ENCODE results near the gene FSTL4.

Gene FSTL4

GRCh38 chr5:133384903-133385302 is 227.4 kb downstream of the FSTL4 start:
- DNase-seq (ENCODE audit: low read depth): no peak

- no peak for DNase-seq (ENCODE audit: low read depth)
Observed at GRCh38 chr5:133384120-133384855, 228.1 kb downstream of the FSTL4 start.

DNA sequence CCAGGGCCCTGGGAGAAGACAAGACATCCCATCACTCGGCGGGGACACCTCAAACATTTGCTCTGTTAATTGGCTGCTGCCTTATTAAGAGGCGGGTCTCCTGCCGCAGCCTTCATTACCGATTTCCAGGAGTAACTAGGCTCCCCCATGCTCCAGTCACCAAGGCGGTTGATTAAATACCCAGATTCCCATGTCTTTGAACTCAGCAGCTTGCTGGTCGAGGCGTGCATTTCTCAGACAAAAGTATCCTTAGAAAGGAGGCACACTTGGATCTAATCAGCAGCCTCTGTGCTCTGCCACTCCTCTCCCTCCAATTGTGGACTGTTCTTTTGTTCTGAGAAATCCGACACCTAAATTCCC is 228.8 kb downstream of the FSTL4 start:
- no peak for DNase-seq (ENCODE audit: low read depth)

GRCh38 chr5:133382661-133383579 is 229.4 kb downstream of the FSTL4 start:
- DNase-seq (ENCODE audit: low read depth): no peak

- DNase-seq (ENCODE audit: low read depth): no peak
Observed at GRCh38 chr5:133381571-133382365, 230.6 kb downstream of the FSTL4 start.

GRCh38 chr5:133381041-133381440 is 231.3 kb downstream of the FSTL4 start:
- DNase-seq (ENCODE audit: low read depth): no peak

DNA sequence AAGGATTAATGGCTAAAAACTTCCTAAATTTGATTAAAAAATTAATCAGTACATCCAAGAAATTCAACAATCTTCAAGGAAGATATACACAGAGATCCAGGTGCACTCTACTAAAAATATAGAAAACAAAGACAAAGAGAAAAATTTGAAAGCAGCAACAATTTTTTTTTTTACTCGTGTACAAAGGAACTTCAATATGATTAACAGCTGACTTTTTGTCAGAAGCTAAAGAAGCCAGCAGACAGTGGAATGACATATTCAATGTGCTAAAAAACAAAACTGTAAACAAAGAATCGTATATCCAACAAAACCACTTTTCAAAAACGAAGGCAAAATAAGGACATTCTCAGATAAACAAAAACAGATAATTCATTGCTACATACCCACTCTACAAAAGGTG is 234.6 kb downstream of the FSTL4 start:
- DNase-seq (ENCODE audit: low read depth): no peak

DNA sequence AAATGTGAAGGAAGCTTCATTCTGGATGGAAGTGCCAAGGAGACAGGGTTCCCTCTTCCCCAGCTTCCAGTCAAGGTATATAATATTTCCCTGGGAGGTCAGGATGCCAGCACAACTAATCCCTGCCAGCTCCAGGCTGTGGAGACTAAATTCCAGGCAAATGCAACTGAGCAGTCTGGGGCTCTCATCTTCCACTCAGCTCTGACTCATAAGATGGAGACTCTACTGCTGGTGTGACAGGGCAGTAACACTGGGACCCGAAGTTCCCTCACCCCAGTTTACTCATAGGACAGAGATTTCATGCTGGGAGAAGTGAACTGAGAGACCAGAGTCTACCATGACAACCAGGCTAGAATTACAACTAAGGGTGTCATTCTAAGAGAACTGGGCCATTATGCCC is 235.4 kb downstream of the FSTL4 start:
- DNase-seq (ENCODE audit: low read depth): no peak

DNA sequence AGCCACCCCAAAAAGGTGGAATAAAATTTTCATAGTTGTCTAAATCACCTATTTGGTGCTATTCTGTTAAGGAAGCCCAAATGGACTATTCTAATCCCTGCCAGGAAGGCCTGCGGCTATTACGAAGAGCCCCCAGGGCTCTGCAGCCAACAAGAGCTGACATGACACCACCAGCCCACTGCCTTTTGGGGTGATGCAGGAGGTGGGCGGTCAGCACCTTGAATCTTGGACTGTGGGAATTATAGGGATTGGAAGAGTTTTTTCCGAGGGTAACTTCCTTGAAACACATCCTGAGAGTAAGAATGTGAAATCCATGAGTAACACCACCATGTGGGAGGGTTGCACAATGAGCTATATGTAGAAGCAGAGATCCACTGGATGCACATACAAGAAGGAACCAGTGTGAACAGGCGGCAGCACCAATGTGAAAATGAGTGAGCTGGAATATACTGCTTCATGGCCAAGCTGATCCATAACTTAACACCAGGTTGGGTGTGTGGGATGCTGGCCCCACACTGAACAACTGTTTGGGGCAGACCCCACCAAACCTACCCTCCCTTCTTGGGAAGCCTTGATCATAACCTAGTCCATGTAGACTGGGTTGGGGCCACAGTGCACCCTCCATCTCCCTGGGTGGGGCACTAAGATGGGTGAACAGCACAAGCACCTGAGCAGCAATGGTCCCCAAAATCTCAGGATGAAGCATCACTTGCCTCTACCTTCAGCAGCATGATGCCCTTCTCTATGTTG is 239.0 kb downstream of the FSTL4 start:
- DNase-seq (ENCODE audit: low read depth): no peak

- no peak for DNase-seq (ENCODE audit: low read depth)
Observed at GRCh38 chr5:133372293-133372937, 239.9 kb downstream of the FSTL4 start.

DNA sequence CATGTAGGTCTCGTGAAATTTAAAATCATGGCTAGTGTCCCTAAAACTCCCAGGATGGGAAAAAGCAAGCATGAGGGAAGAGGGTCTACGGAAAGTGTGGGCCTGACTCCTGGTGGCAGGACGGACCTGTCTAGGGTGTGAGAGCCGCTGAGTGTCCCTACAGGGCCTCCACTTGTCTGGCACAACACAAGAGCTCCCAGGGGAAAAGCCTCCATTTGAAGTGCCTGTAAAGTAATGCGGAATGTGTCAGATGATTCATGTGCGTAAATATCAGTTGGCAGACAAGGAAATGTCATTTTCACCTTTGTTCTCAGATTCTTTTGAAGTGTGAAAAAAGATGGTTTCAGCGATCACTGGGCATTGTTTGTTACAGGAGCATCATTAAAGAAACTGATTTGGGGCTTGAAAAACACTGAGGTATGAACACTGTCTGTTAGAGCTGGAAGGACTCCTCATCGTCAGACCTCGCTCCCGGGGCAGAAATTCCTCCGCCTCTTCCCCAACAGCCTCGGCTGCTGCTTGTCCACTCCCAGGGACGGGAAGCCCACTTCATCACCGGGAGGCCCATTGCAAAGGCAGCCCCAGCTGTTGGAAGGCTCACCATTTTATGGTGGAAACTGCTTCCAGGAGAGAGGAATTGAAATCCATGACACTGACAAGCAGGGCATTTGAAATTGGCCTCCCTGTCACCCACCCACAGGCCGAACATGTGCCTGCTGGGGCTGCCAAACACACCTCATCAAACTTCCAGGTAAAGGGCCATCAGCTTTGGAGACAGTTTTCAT is 240.8 kb downstream of the FSTL4 start:
- DNase-seq (ENCODE audit: low read depth): no peak

DNA sequence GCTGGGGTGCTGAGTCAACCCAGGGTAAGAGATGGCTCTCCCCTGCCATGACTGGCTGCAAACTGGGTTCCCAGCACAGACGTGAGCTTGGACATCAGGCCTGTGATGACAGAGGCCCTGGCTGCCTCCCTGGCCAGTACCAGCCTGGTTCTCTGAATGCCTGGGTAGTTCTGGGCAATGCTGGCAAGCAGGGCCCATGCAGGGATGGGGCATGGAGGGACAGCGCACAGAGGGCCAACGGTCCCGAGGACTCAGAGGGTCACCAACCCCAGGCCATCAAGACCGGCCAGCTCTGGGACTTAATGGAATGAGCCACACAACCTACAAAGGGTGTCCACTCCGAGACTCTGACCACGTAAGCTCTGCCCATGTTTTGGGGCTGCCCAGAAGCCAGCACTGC is 241.4 kb downstream of the FSTL4 start:
- DNase-seq (ENCODE audit: low read depth): no peak

DNA sequence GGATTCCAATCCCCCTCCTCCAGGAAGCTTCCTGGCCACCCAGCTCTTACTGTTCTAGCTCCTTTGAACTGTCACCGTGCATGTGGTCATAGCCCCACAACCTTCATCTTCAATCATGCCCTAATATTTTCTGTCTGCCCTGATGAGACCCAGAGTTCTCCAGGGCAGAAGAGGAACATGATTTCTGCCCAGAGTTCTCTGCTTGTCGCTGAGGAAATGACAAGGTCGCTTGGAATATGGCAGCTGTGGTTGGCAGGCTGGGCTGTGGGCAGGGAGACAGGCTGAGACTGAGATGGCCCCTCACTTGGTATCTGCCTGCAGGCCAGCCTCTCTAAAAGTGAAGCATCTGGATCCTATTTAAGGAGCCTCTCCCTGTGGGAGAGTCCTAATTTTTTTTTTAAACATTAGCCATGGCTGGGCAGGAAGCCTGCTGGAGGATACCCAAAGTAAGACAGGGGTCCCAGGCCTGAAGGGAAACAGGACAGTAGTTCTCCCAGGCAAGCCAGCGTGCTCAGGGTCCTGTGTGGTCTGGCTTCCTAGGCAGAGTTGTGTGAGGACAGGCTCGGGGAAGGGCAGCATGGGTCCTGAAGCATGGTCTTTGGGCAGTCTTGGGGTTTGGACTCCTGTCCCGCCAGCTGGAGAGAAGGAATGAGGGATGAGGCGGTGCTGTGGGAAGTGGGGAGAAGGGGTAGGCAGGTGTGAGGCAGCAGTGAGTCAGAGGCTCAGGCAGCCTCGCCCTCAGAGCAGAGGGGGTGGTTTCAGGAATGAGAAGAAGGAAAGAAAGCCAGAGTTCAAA is 242.1 kb downstream of the FSTL4 start:
- DNase-seq (ENCODE audit: low read depth): peak; percentile 11

DNA sequence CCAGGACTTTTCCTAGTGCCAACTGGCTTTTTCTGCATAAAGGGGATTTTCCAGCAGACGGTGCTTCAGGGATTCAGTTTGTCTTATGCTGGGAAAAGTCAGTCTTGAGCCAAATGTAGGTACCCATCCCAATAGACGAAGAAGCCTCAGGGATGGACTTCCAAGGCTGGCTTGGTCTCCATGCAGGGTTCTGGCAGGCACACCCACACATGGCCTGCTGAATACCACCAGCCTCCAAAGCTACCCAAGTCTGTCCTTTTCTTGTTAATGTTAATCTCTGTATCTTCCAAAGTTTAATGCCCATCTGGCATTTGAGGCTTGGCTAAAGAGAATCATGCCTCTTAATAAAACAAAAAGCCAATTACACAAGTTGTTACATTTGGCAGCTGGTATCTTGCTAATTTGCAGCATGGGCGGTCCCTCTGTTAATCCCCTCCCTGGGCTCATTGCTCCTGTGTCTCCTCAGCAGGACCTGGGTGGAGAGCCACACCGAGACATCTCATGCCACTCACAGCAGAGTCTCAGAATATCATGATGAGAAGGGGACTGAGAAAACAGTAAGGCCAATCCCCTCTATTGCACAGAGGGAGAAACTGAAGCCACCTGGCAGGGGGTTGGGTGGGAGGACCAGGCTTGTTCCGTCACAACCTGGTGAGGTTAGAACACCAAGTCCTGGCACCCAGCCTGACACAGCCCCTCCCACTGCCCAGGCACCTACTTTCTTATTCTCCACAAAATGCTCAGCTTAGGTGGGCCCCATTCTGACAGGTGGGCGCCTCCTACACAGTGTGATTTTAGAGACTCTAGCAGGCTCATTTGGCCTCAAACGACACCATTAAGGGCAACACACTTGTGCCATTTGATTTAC is 243.2 kb downstream of the FSTL4 start:
- no peak for DNase-seq (ENCODE audit: low read depth)

- DNase-seq (ENCODE audit: low read depth): no peak
Observed at GRCh38 chr5:133367984-133368383, 244.4 kb downstream of the FSTL4 start.

DNA sequence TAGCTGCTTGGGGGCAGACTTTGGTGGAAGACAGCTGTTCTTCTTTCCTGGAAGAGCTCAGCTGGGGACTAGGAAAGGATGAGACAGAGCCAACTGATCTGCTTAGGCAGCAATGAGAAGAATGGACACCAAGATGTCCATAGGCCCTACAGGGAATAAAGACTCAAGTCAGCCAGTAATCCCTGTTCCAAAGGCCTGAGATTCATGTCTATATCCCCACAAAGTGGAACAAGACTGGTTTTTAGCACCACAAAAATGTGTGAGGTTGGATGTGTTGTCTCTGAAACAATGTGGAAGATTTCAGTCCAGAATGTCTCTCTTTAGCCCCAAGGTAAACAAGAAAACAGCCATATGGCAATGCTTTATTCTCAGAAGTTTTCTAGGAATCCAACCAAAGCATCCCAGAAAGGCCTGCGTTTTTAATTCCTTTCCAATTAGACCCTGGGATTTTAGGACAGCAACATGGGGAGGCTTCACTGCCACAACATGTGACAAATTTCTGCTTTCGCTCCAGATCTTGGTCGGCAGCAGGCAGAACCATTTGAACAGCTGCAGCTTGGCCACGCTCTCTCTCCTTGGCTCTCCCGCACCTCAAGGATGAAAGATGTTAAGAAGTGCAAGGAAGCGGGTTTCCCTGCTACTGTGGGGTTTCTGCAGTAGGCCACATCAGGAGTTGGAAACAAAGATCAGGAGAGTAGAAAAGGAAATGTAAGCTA is 245.1 kb downstream of the FSTL4 start:
- DNase-seq (ENCODE audit: low read depth): no peak

- no peak for DNase-seq (ENCODE audit: low read depth)
Observed at GRCh38 chr5:133366438-133366837, 245.9 kb downstream of the FSTL4 start.

DNA sequence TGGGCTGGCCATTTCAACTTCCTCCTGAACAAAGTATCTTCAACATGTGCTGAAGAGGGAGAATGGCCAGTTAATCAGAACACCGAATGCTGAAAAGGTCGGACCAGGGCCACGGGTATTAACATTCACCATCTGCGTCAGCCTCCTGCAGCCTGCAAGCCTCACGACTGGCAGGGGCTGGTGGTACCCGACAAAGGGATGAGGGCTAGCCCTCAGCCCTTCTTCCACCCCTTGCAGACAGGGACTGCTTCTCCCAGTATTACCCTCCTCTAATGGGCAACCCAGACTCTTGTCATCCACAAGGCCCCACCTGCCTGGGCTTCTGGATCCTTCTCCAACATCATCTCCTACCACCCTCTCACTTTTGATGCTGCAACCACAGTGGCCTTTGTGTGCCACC is 246.6 kb downstream of the FSTL4 start:
- DNase-seq (ENCODE audit: low read depth): no peak
